ENCODE measurements around the gene P2RX5. TPM values are rescaled to one million over a fixed set of nuclear protein-coding genes. Genes with fewer than 3 reads are reported as not detected.
A peak's percentile ranks its signal among the peaks of the same experiment; 100 is the strongest.

Gene P2RX5
- total RNA-seq, 1 experiment from 2014 or later: 11.6 TPM

- no TSS peak for BruUV-seq (replicated peaks)
- intact Hi-C loops (cut with micrococcal nuclease; ENCODE audit: unreplicated experiment): no loop called here
- H3K4me1 Mint-ChIP-seq (ENCODE audit: low read depth, unreplicated experiment): no peaks in the 10 kb centered on the region
- no peak for DNase-seq
- no peaks in the 10 kb centered on the region for H3K27me3 Mint-ChIP-seq (ENCODE audit: unreplicated experiment)
- H3K36me3 Mint-ChIP-seq (ENCODE audit: insufficient read depth, unreplicated experiment): peaks cover 45% of the 10 kb centered on the region
- CTCF ChIA-PET: no interaction called here
- no peak overlapping the region for H3K27ac Mint-ChIP-seq (ENCODE audit: unreplicated experiment)
- TF ChIP-seq, protein P1, sequence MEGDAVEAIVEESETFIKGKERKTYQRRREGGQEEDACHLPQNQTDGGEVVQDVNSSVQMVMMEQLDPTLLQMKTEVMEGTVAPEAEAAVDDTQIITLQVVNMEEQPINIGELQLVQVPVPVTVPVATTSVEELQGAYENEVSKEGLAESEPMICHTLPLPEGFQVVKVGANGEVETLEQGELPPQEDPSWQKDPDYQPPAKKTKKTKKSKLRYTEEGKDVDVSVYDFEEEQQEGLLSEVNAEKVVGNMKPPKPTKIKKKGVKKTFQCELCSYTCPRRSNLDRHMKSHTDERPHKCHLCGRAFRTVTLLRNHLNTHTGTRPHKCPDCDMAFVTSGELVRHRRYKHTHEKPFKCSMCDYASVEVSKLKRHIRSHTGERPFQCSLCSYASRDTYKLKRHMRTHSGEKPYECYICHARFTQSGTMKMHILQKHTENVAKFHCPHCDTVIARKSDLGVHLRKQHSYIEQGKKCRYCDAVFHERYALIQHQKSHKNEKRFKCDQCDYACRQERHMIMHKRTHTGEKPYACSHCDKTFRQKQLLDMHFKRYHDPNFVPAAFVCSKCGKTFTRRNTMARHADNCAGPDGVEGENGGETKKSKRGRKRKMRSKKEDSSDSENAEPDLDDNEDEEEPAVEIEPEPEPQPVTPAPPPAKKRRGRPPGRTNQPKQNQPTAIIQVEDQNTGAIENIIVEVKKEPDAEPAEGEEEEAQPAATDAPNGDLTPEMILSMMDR (IDR thresholded peaks at IDR 0.05; ENCODE audit: unreplicated experiment): no peak
- no peaks in the 10 kb centered on the region for H3K9me3 Mint-ChIP-seq (ENCODE audit: low read depth, unreplicated experiment)
- H3K4me3 Mint-ChIP-seq (ENCODE audit: low read depth, unreplicated experiment): no peak overlapping the region
These were observed 40.2 kb downstream of the P2RX5 start for GRCh38 chr17:3655766-3656165.

DNA sequence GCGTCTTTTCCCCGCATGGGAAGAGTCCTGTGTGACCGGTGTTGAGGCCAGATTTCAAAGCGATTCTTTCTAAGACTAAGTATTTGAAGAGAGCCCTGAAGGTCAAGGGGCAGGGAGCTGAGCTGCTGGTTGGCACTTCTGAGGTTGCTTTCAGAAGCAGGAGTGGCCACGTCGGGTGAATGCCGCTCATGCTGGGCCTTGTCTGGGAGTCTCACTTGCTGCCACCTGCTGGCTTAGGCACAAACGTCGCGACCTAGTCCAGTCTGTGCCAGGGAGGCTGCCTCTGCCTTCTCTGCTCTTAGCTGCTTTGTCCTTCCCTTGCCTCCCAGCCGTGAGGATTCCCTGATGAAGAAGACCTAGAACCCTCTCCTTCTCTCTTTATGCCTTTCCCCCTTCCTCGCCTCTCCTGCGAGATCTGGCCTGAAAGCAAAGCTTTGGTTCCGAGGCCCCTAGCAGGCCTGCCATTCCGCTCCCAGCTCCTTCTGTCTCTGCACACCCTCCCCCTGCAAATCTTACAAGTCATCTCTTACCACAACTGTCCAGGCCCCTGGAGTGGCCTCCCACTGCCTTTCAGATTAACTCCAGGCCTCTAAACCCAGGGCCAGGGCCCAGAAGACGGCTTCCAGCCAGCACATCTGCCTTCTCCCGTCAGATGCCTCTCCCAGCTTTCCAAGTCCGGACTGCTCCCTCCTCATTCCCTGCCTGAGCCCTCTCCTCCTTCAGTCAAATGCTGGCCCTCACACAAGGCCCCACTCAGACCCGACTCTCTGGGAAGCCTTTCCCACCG, 48.0 kb downstream of the P2RX5 start:
- peaks cover 25% of the 10 kb centered on the region for H3K36me3 Mint-ChIP-seq (ENCODE audit: insufficient read depth, unreplicated experiment)
- H3K9me3 Mint-ChIP-seq (ENCODE audit: low read depth, unreplicated experiment): no peaks in the 10 kb centered on the region
- H3K4me3 Mint-ChIP-seq (ENCODE audit: low read depth, unreplicated experiment): no peak overlapping the region
- no peaks in the 10 kb centered on the region for H3K4me1 Mint-ChIP-seq (ENCODE audit: low read depth, unreplicated experiment)
- no peak overlapping the region for H3K27ac Mint-ChIP-seq (ENCODE audit: unreplicated experiment)
- no peaks in the 10 kb centered on the region for H3K27me3 Mint-ChIP-seq (ENCODE audit: unreplicated experiment)
- peak; percentile 47 for DNase-seq
- no TSS peak for BruUV-seq (replicated peaks)
- CTCF ChIA-PET: interaction anchor here (0.6 kb wide), 2 partner anchors 97 to 1030 kb away, joined by 3 to 6 read pairs; no protein-coding TSS in a partner anchor
- intact Hi-C loops (cut with micrococcal nuclease; ENCODE audit: unreplicated experiment): loop anchor here (5.0 kb wide), 1 partner anchor 601 kb away; no protein-coding TSS in a partner anchor
- TF ChIP-seq, protein P1 (IDR thresholded peaks at IDR 0.05; ENCODE audit: unreplicated experiment): peak; percentile 35

DNA sequence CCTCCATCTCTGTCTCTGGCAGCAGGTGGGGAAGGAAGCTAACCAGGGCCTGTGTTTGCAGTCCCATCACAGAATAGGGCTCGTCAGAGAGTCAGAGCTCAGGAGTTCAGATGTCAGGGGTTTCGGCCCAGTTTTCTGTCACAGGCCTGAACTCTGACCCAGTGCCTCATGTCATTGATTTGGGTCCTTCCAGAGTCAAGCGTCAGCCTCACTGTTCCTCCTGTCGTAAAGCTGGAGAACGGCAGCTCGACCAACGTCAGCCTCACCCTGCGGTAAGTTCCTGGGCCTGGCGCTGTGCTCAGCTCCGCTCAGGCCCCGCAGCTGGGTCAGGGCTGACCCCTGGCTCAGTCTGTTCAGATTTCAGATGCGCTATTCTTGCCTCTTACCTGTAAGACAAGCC, 48.7 kb downstream of the P2RX5 start:
- CTCF ChIA-PET: no interaction called here
- no TSS peak for BruUV-seq (replicated peaks)
- no peaks in the 10 kb centered on the region for H3K27me3 Mint-ChIP-seq (ENCODE audit: unreplicated experiment)
- H3K27ac Mint-ChIP-seq (ENCODE audit: unreplicated experiment): no peak overlapping the region
- H3K36me3 Mint-ChIP-seq (ENCODE audit: insufficient read depth, unreplicated experiment): peaks cover 19% of the 10 kb centered on the region
- H3K9me3 Mint-ChIP-seq (ENCODE audit: low read depth, unreplicated experiment): no peaks in the 10 kb centered on the region
- no peak overlapping the region for H3K4me3 Mint-ChIP-seq (ENCODE audit: low read depth, unreplicated experiment)
- no peak for DNase-seq
- TF ChIP-seq, protein P1 (IDR thresholded peaks at IDR 0.05; ENCODE audit: unreplicated experiment): no peak
- intact Hi-C loops (cut with micrococcal nuclease; ENCODE audit: unreplicated experiment): loop anchor here (5.0 kb wide), 1 partner anchor 600 kb away; no protein-coding TSS in a partner anchor
- no peaks in the 10 kb centered on the region for H3K4me1 Mint-ChIP-seq (ENCODE audit: low read depth, unreplicated experiment)

- DNase-seq: no peak
- no TSS peak for BruUV-seq (replicated peaks)
- CTCF ChIA-PET: no interaction called here
- intact Hi-C loops (cut with micrococcal nuclease; ENCODE audit: unreplicated experiment): loop anchor here (5.0 kb wide), 1 partner anchor 598 kb away; no protein-coding TSS in a partner anchor
- peaks cover 14% of the 10 kb centered on the region for H3K36me3 Mint-ChIP-seq (ENCODE audit: insufficient read depth, unreplicated experiment)
- H3K4me1 Mint-ChIP-seq (ENCODE audit: low read depth, unreplicated experiment): no peaks in the 10 kb centered on the region
- TF ChIP-seq, protein P1 (IDR thresholded peaks at IDR 0.05; ENCODE audit: unreplicated experiment): no peak
- no peak overlapping the region for H3K27ac Mint-ChIP-seq (ENCODE audit: unreplicated experiment)
- H3K9me3 Mint-ChIP-seq (ENCODE audit: low read depth, unreplicated experiment): no peaks in the 10 kb centered on the region
- no peak overlapping the region for H3K4me3 Mint-ChIP-seq (ENCODE audit: low read depth, unreplicated experiment)
- no peaks in the 10 kb centered on the region for H3K27me3 Mint-ChIP-seq (ENCODE audit: unreplicated experiment)
These were observed 50.6 kb downstream of the P2RX5 start for GRCh38 chr17:3645310-3645709.
